NCI-H2196 treated with DMSO at 0.1 percent for 48 hours (cell line): Measurements from ENCODE around the gene TCP11.

ENCODE experiments used
- DNase-seq: peaks from one replicate; lab custom pipeline; 2025; ENCODE audit not compliant: unreplicated experiment; lab: John Stamatoyannopoulos, UW

The TCP11 gene

GRCh38 chr6:35082733-35083403, 58.3 kb downstream of the TCP11 start:
- DNase-seq: no peak

GRCh38 chr6:35082046-35082732, 59.0 kb downstream of the TCP11 start:
- no peak for DNase-seq

GRCh38 chr6:35081426-35081851, 59.7 kb downstream of the TCP11 start:
- DNase-seq: no peak

GRCh38 chr6:35080821-35081425, 60.2 kb downstream of the TCP11 start:
- DNase-seq: no peak

GRCh38 chr6:35080016-35080680, 61.0 kb downstream of the TCP11 start:
- no peak for DNase-seq

GRCh38 chr6:35079311-35080000, 61.7 kb downstream of the TCP11 start:
- DNase-seq: no peak

- no peak for DNase-seq
These were observed 62.2 kb downstream of the TCP11 start for GRCh38 chr6:35078896-35079295.

GRCh38 chr6:35078226-35078850, 62.8 kb downstream of the TCP11 start:
- DNase-seq: no peak

- no peak for DNase-seq
These were observed 63.4 kb downstream of the TCP11 start for GRCh38 chr6:35077713-35078105.

- no peak for DNase-seq
These were observed 64.0 kb downstream of the TCP11 start for GRCh38 chr6:35076997-35077712.

- no peak for DNase-seq
These were observed 67.2 kb downstream of the TCP11 start for GRCh38 chr6:35073766-35074471.

GRCh38 chr6:35073211-35073610, 67.9 kb downstream of the TCP11 start:
- DNase-seq: no peak

- no peak for DNase-seq
These were observed 68.5 kb downstream of the TCP11 start for GRCh38 chr6:35072698-35073055.

GRCh38 chr6:35072051-35072697, 69.0 kb downstream of the TCP11 start:
- DNase-seq: no peak

- DNase-seq: no peak
These were observed 69.7 kb downstream of the TCP11 start for GRCh38 chr6:35071347-35071994.

- DNase-seq: no peak
These were observed 71.0 kb downstream of the TCP11 start for GRCh38 chr6:35070111-35070510.

GRCh38 chr6:35069262-35069661, 71.9 kb downstream of the TCP11 start:
- no peak for DNase-seq

- no peak for DNase-seq
These were observed 72.5 kb downstream of the TCP11 start for GRCh38 chr6:35068644-35069043.

GRCh38 chr6:35068206-35068605, 72.9 kb downstream of the TCP11 start:
- no peak for DNase-seq
